Skin epidermis (tissue), 12 donors: Measurements from ENCODE around the gene FAM168B.

ENCODE experiments used
- H3K27ac ChIP-seq, 21 experiments: fragments of 200-600 bp; sonication (generic) in 11 of 21; one replicate each; pipeline ENCODE4 v1.5.0; 2020; ENCODE audit warnings: mild to moderate bottlenecking in 3 of 21, inconsistent platforms in 2 of 21, moderate library complexity in 2 of 21
- H3K4me3 ChIP-seq, 7 experiments: fragments of 200-600 bp; sonication (generic) in 2 of 7; one replicate each; pipeline ENCODE4 v1.5.0; 2020; ENCODE audit warnings: inconsistent platforms in 2 of 7, mild to moderate bottlenecking in 2 of 7, moderate library complexity in 1 of 7

The FAM168B gene

DNA sequence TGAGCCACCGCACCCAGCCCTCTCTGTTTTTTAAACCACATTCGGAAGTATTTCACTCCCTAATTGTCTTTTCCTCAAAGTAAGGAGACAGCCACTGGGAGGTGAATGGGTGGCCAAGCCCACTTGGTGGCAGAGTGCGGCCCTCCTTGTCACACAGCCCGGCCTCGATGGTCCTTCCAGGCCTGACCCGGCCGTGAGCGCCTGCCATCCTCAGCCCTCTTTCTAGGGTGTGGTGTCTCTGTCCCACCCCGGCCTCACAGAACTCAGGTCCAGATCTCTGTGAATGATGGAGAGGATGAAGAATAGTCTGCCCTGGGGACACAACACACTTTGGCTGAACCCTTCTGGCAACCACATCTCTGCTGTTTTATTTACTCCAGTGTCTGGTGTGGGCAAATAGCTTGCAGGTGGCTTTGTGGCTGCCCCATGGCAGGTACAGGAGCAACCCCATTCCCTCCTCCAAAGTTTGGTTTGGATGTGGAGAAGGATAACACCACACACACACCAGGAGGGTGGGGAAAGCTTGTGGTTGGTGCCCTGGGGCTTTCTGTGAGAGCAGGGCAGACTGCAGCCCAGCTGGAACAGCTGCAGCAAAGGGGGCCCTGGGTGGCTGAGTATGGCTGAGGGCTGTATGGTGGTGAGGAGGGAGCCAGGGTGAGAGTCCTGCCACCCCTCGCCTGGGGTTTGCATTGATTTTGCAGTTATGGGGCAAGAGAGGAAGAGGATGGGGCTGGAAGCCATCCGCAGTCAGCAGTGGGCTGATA lies 88.6 kb downstream of the FAM168B start:
- no peak overlapping the region for H3K27ac ChIP-seq
- H3K4me3 ChIP-seq, result no peak overlapping the region

GRCh38 chr2:130998561-130998960 lies 94.7 kb downstream of the FAM168B start:
- Histone ChIP-seq H3K4me3 (no peak overlapping the region), H3K27ac (no peak overlapping the region)
